Measurements from ENCODE around the gene TRDMT1.

Gene TRDMT1

GRCh38 chr10:17153321-17153720, 48.2 kb downstream of the TRDMT1 start:
- Histone ChIP-seq H4K91ac (ENCODE audit: low read length) (no peak overlapping the region), H2BK5ac (ENCODE audit: low read depth, low read length, poor library complexity, severe bottlenecking) (peak overlapping the region; percentile 60), H3K9me3 (ENCODE audit: control insufficient read depth, low read length) (no peaks in the 10 kb centered on the region), H3K4me2 (ENCODE audit: low read length, poor library complexity, severe bottlenecking) (no peak overlapping the region), H3K4me3 (ENCODE audit: insufficient read depth in 1 of 2, low read depth in 1 of 2, low read length in 2 of 2) (no peak overlapping the region), H3K27ac (ENCODE audit: low read length, poor library complexity, severe bottlenecking) (peak overlapping the region; percentile 97), H3K9ac (ENCODE audit: low read length) (no peak overlapping the region), H3K36me3 (ENCODE audit: control insufficient read depth in 1 of 2, insufficient read depth in 2 of 2, low read depth in 1 of 2, low read length in 2 of 2) (peaks cover 0 to 4% of the 10 kb centered on the region in 2 experiments), H2AK5ac (ENCODE audit: low read length, severe bottlenecking) (peak overlapping the region; percentile 98), H3K27me3 (ENCODE audit: control insufficient read depth in 1 of 2, insufficient read depth in 1 of 2, low read length in 2 of 2) (no peaks in the 10 kb centered on the region), H3K4ac (ENCODE audit: low read depth in 1 of 2, low read length in 2 of 2) (no peak overlapping the region), H2BK15ac (ENCODE audit: low read depth, poor library complexity, severe bottlenecking) (no peak overlapping the region), H3K18ac (ENCODE audit: low read depth in 1 of 2, low read length in 2 of 2) (no peak overlapping the region), H3K14ac (ENCODE audit: low read length in 2 of 2) (no peak overlapping the region), H3K4me1 (ENCODE audit: control insufficient read depth, insufficient read depth, low read depth, low read length) (peaks cover 7% of the 10 kb centered on the region), H3K23ac (ENCODE audit: low read length in 2 of 2) (no peak overlapping the region), H2BK120ac (ENCODE audit: low read depth, low read length) (no peak overlapping the region), H4K8ac (ENCODE audit: low read length) (no peak overlapping the region), H2AFZ (ENCODE audit: low read depth, low read length) (no peak overlapping the region), H3K79me1 (replicated peaks; ENCODE audit: low read length, poor library complexity, severe bottlenecking) (no peaks in the 10 kb centered on the region), H2BK12ac (ENCODE audit: low read length in 2 of 2) (no peak overlapping the region)
- WGBS: 90% methylated on average over 5 of the region's 5 CpGs
- no peak for DNase-seq

DNA sequence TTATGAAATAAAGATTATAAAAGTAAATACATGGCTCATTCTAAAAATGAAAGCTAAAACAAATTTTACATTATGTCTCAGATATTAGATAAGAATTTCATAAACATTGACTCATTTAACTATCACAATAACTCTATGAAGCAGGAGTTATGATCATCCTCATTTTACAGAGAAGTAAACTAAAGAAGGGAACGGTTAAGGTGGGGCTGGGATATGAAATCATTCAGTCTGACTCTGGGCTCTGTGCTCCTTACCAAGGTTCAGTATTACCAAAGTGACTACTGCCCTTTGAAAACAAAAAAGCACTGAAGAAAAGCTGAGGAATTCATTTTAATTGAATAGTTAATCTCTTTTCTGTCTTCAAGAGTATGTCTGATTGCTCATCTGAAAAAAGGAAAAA, 49.8 kb downstream of the TRDMT1 start:
- no peak overlapping the region for H2AFZ ChIP-seq (ENCODE audit: low read depth, low read length)
- H2BK120ac ChIP-seq (ENCODE audit: low read depth, low read length): no peak overlapping the region
- H3K4me3 ChIP-seq (ENCODE audit: insufficient read depth in 1 of 2, low read depth in 1 of 2, low read length in 2 of 2): no peak overlapping the region
- no peak overlapping the region for H3K4me2 ChIP-seq (ENCODE audit: low read length, poor library complexity, severe bottlenecking)
- H3K4ac ChIP-seq (ENCODE audit: low read depth in 1 of 2, low read length in 2 of 2): no peak overlapping the region
- DNase-seq: no peak
- H3K9me3 ChIP-seq (ENCODE audit: control insufficient read depth, low read length): no peaks in the 10 kb centered on the region
- no peak overlapping the region for H2BK15ac ChIP-seq (ENCODE audit: low read depth, poor library complexity, severe bottlenecking)
- no peak overlapping the region for H2BK12ac ChIP-seq (ENCODE audit: low read length in 2 of 2)
- H2BK5ac ChIP-seq (ENCODE audit: low read depth, low read length, poor library complexity, severe bottlenecking): no peak overlapping the region
- peak overlapping the region; percentile 54 for H3K27ac ChIP-seq (ENCODE audit: low read length, poor library complexity, severe bottlenecking)
- H3K36me3 ChIP-seq (ENCODE audit: control insufficient read depth in 1 of 2, insufficient read depth in 2 of 2, low read depth in 1 of 2, low read length in 2 of 2): peaks cover 0 to 10% of the 10 kb centered on the region in 2 experiments
- no peak overlapping the region for H3K14ac ChIP-seq (ENCODE audit: low read length in 2 of 2)
- H3K4me1 ChIP-seq (ENCODE audit: control insufficient read depth, insufficient read depth, low read depth, low read length): peaks cover 7% of the 10 kb centered on the region
- WGBS: 100% methylated on average over 1 of the region's 1 CpG
- no peaks in the 10 kb centered on the region for H3K27me3 ChIP-seq (ENCODE audit: control insufficient read depth in 1 of 2, insufficient read depth in 1 of 2, low read length in 2 of 2)
- peak overlapping the region; percentile 69 for H3K9ac ChIP-seq (ENCODE audit: low read length)
- no peak overlapping the region for H4K91ac ChIP-seq (ENCODE audit: low read length)
- no peak overlapping the region for H3K18ac ChIP-seq (ENCODE audit: low read depth in 1 of 2, low read length in 2 of 2)
- no peak overlapping the region for H3K23ac ChIP-seq (ENCODE audit: low read length in 2 of 2)
- H2AK5ac ChIP-seq (ENCODE audit: low read length, severe bottlenecking): no peak overlapping the region
- no peaks in the 10 kb centered on the region for H3K79me1 ChIP-seq (replicated peaks; ENCODE audit: low read length, poor library complexity, severe bottlenecking)
- no peak overlapping the region for H4K8ac ChIP-seq (ENCODE audit: low read length)

- Histone ChIP-seq H3K27ac (ENCODE audit: low read length, poor library complexity, severe bottlenecking) (no peak overlapping the region), H2BK12ac (ENCODE audit: low read length in 2 of 2) (no peak overlapping the region), H2AFZ (ENCODE audit: low read depth, low read length) (no peak overlapping the region), H3K4me2 (ENCODE audit: low read length, poor library complexity, severe bottlenecking) (no peak overlapping the region), H2BK5ac (ENCODE audit: low read depth, low read length, poor library complexity, severe bottlenecking) (no peak overlapping the region), H3K4me1 (ENCODE audit: control insufficient read depth, insufficient read depth, low read depth, low read length) (peaks cover 3% of the 10 kb centered on the region), H3K36me3 (ENCODE audit: control insufficient read depth in 1 of 2, insufficient read depth in 2 of 2, low read depth in 1 of 2, low read length in 2 of 2) (peaks cover 0 to 5% of the 10 kb centered on the region in 2 experiments), H4K8ac (ENCODE audit: low read length) (no peak overlapping the region), H3K9me3 (ENCODE audit: control insufficient read depth, low read length) (no peaks in the 10 kb centered on the region), H2BK15ac (ENCODE audit: low read depth, poor library complexity, severe bottlenecking) (no peak overlapping the region), H3K14ac (ENCODE audit: low read length in 2 of 2) (no peak overlapping the region), H3K79me1 (replicated peaks; ENCODE audit: low read length, poor library complexity, severe bottlenecking) (no peaks in the 10 kb centered on the region), H3K27me3 (ENCODE audit: control insufficient read depth in 1 of 2, insufficient read depth in 1 of 2, low read length in 2 of 2) (no peaks in the 10 kb centered on the region), H3K4ac (ENCODE audit: low read depth in 1 of 2, low read length in 2 of 2) (no peak overlapping the region), H2AK5ac (ENCODE audit: low read length, severe bottlenecking) (no peak overlapping the region), H3K18ac (ENCODE audit: low read depth in 1 of 2, low read length in 2 of 2) (no peak overlapping the region), H3K9ac (ENCODE audit: low read length) (no peak overlapping the region), H3K4me3 (ENCODE audit: insufficient read depth in 1 of 2, low read depth in 1 of 2, low read length in 2 of 2) (no peak overlapping the region), H4K91ac (ENCODE audit: low read length) (no peak overlapping the region), H3K23ac (ENCODE audit: low read length in 2 of 2) (no peak overlapping the region), H2BK120ac (ENCODE audit: low read depth, low read length) (no peak overlapping the region)
- peak; percentile 69 for DNase-seq
- no CpG with 5 or more reads among the region's 5 CpGs for WGBS
Measured at GRCh38 chr10:17147884-17148489, 53.5 kb downstream of the TRDMT1 start.

DNA sequence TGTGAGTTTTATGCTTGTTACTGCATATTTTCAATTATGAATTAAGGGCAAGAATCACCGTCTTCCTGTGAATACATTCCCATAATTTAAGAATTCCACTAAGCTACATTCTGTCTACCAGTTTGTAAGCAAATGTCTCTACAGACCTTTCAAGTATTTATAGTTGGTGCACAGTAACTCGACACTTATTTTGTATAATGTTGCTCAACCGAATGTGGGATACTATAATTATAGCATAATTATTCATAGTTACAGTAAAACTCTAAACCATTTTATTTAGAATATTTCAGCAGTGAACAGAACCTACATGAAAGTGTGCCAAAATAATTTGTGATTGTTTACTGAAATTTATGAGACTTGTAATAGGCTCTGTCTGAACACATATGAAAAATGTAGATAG, 54.6 kb downstream of the TRDMT1 start:
- Histone ChIP-seq H3K27ac (ENCODE audit: low read length, poor library complexity, severe bottlenecking) (no peak overlapping the region), H3K4me1 (ENCODE audit: control insufficient read depth, insufficient read depth, low read depth, low read length) (no peaks in the 10 kb centered on the region), H3K9me3 (ENCODE audit: control insufficient read depth, low read length) (no peaks in the 10 kb centered on the region), H3K36me3 (ENCODE audit: control insufficient read depth in 1 of 2, insufficient read depth in 2 of 2, low read depth in 1 of 2, low read length in 2 of 2) (peaks cover 0 to 5% of the 10 kb centered on the region in 2 experiments), H2AFZ (ENCODE audit: low read depth, low read length) (no peak overlapping the region), H3K79me1 (replicated peaks; ENCODE audit: low read length, poor library complexity, severe bottlenecking) (no peaks in the 10 kb centered on the region), H3K18ac (ENCODE audit: low read depth in 1 of 2, low read length in 2 of 2) (no peak overlapping the region), H3K4ac (ENCODE audit: low read depth in 1 of 2, low read length in 2 of 2) (no peak overlapping the region), H3K14ac (ENCODE audit: low read length in 2 of 2) (no peak overlapping the region), H3K4me2 (ENCODE audit: low read length, poor library complexity, severe bottlenecking) (no peak overlapping the region), H2BK5ac (ENCODE audit: low read depth, low read length, poor library complexity, severe bottlenecking) (no peak overlapping the region), H4K91ac (ENCODE audit: low read length) (no peak overlapping the region), H2BK120ac (ENCODE audit: low read depth, low read length) (no peak overlapping the region), H3K23ac (ENCODE audit: low read length in 2 of 2) (no peak overlapping the region), H2BK15ac (ENCODE audit: low read depth, poor library complexity, severe bottlenecking) (no peak overlapping the region), H3K27me3 (ENCODE audit: control insufficient read depth in 1 of 2, insufficient read depth in 1 of 2, low read length in 2 of 2) (no peaks in the 10 kb centered on the region), H2BK12ac (ENCODE audit: low read length in 2 of 2) (no peak overlapping the region), H2AK5ac (ENCODE audit: low read length, severe bottlenecking) (no peak overlapping the region), H3K9ac (ENCODE audit: low read length) (no peak overlapping the region), H3K4me3 (ENCODE audit: insufficient read depth in 1 of 2, low read depth in 1 of 2, low read length in 2 of 2) (no peak overlapping the region), H4K8ac (ENCODE audit: low read length) (no peak overlapping the region)
- 100% methylated on average over 1 of the region's 3 CpGs for WGBS
- DNase-seq: no peak

All from mesenchymal stem cell (in vitro differentiated cells and primary cell).